COLO829 (cell line): ENCODE results near the gene PTX3.

Source experiments
- DNase-seq: peaks from one replicate; pipeline ENCODE4 v3.0.0; 2012; ENCODE audit warnings: low spot score

The PTX3 gene

DNA sequence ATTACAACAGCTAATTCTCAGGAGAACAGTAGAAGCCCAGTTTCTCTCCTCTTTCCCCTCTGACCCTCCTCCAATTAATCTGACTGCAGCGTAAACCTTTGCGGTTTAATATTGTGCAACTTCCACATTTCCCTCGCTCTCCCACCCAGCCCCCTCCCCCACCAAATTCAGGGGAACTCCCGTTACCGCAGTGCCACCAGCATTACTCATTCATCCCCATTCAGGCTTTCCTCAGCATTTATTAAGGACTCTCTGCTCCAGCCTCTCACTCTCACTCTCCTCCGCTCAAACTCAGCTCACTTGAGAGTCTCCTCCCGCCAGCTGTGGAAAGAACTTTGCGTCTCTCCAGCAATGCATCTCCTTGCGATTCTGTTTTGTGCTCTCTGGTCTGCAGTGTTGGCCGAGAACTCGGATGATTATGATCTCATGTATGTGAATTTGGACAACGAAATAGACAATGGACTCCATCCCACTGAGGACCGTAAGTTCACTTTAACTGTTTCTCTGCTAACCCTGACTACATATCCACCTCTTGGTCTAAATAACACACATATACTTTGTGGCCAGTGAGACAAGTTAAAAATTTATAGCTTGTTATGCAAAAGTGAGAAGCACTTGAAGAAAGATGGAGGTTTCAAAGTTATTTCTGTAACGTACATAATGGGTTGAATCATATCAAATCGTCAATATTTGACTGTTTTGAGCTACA is at the start of gene PTX3:
TSS of gene PTX3 (plus strand) at position 268 of the 709 bp plus-strand sequence. CDS start at position 352, 84 bp downstream.
- no peak for DNase-seq

- DNase-seq = peak; percentile 83
Observed at GRCh38 chr3:157387708-157388435, 48.8 kb upstream of the PTX3 start.

DNA sequence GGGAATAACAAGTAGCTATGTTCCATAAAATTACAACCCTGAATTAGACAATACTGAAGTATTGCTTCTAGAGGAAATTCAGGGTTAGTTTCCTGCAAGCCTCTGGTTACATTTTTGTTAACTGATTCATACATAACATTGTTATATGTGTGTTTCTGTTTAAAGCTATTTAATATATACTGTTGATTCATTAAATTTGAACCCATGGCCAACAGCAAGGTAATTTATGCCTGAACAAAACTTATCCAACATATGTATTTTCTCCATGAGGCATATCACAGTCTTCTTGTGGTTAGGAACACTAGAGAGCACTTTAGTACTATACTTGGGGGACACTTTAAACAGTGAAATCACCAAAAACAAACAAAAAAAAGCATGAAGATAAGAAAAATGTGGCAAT is 47.7 kb upstream of the PTX3 start:
- DNase-seq = no peak

DNA sequence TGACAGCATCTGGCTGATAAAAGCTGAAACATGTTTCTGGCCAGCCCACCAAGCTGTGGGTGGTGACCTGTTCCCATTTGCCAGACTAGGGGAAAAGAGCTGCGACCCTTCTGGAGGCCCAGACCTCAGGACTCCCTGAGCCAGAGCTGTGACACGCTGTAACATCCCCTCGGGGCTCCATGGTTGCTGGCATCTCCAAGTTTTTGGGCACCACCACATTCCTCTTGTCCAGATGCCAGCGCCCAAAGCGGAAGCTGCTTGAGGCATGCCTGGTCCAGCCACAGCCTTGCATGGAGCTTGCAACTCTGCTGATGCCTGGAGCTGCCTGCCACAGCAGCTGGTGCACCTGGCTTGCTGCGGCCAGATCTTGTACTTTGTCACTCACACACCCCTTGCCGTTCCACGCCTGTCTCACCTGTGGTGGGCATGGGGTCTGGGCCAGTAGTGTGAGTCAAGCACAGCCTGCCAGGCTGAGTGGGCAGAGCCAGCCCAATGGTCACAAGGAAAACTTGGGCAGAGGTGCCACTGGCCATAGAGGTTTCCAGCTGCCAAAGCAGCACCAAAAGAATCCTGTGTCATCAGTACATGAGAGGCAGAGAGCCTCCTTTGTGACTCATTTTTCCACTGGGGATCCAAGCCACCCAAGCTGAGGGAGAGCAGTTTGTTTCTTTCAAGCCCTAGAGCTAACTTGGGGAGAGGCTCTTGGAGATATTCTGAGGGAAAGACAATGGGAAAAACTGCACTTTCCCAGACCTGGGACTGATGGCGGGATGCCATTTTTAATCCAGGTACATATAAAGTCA is 45.7 kb upstream of the PTX3 start:
- DNase-seq = no peak

DNA sequence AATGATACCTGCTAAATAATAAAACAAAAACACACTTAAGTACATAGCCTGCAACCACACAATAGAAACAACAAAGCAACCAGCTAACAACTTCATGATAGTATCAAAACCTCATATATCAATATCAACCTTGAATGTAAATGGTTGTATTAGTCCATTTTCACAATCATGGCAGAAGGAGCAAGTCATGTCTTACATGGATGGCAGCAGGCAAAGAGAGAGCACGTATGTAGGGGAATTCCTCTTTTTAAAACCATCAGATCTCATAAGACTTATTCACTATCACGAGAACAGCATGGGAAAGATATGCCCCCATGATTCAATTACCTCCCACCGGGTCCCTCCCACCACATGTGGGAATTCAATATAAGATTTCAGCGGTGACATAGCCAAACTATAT is 44.5 kb upstream of the PTX3 start:
- no peak for DNase-seq

DNA sequence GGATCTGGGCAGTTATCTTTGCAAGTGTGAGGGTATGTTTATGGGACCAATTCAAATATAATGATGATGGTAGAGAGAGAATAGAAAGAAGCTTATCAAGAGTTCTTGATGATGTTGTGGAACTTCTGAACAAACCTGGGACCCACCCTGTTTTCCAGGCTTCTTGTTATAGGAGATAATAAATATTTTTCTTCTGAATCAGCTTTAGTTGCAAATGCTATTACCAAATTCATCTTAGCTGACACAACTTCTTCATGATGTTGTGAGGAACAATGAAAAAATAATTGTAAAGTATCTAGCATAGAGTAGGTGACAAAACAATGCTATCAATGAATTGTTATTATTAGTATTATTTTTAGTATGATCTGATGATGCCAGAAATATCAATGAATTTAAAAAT is 43.5 kb upstream of the PTX3 start:
- DNase-seq = no peak

DNA sequence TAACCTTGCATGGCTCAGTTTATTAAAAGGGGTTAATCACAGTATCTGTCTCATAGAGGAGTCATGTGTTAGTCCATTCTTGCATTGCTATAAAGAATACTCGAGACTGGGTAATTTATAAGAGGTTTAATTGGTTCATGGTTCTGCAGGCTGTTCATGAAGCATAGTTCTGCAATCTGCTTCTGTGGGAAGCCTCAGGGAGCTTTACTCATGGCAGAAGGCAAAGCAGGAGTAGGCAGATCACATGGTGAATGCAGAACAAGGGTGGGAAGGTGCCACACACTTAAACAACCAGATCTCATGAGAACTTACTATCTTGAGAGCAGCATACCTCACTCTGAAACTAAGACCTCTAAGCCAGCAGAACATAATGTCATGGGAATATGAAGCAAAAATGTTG is 42.2 kb upstream of the PTX3 start:
- no peak for DNase-seq

DNA sequence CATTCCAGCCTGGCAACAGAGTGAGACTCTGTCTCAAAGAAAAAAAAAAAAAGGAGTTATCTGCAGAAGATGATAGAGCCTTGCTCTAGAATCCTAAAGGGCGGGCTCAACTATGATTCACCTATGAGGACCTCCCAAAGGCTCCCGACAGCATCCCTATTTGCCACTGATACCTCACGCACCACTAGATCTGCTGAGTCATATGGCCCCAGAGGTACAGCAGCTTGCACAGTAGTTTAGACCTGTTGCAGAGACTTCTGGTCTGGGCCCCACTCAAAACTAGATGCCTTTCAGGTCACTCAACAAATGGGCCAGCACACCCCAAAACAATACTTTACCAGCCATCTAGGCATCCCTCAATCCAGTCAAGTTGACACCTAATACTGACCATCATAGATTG is 38.1 kb upstream of the PTX3 start:
- DNase-seq = no peak

DNA sequence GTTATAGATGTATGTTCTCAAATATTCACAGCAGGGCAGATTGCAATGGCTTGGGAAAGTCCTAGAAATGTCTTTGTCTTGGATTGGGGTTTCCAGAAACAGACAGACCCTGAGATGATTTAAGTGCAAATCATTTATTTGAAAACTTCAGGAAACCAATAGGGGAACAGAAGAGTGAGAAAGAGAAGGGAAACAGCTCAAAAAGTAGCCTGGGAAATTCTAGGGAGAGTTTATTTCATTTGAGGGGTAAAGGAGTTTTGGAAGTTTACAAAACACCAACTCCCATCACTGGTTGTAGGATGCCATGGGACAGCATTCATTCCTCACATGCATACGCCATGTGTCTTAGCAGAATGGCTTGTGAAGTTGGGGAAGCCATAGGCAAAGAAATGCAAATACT is 32.3 kb upstream of the PTX3 start:
- no peak for DNase-seq

- DNase-seq = no peak
Observed at GRCh38 chr3:157405457-157405856, 31.2 kb upstream of the PTX3 start.

- DNase-seq = no peak
Observed at GRCh38 chr3:157406394-157406793, 30.3 kb upstream of the PTX3 start.

GRCh38 chr3:157407769-157408168 is 28.9 kb upstream of the PTX3 start:
- DNase-seq = no peak

DNA sequence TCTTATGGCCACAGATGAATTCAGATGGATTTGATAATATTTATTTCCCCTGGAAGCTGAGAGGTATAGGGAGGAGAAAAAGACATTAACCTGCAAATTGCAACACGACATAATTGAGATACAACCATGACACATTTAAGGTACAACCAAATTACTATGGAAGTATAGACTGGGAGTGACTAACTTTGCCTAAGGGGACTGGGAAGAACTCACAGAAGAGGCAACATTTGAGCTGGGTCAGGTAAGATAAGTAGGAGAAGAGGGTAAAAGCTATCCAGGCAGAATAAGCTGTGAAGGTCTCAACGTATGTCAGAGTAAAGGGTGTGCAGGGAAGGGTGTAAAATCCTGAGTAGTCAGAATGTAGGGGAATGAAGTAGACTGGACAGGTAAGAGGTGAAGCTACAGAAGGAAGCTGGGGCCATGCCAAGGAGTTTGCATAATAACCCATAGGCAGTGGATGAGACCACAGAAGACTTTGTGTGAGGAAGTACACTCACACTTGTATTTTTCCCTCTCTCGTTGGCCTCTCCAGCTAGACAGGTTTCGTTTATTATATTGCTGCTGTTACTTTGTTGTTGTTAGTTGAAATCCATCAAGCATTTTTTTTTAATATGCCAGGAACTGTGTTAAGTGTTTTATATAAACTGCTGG is 28.0 kb upstream of the PTX3 start:
- no peak for DNase-seq

DNA sequence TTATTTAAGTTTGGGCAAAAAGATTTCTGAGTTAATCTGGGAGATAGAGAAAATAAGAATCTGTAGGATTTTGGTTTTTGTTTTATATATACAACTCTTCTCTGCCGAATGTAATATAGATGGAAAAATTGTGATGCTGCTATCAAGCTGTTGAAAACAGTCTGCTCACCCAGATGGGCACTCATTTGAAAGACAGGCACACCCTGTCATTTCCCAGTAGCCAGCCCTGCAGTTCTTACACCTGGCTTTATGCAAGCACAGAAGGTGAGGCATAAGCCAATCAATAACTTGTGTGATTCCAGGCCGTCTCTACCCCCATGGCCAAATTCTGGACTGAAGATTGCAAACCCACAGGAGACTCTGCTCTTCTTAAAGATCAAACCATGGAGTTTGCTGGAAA is 27.1 kb upstream of the PTX3 start:
- DNase-seq = no peak

- DNase-seq = no peak
Observed at GRCh38 chr3:157410945-157411344, 25.7 kb upstream of the PTX3 start.

GRCh38 chr3:157412323-157412855 is 24.3 kb upstream of the PTX3 start:
- DNase-seq = no peak

GRCh38 chr3:157414861-157415260 is 21.8 kb upstream of the PTX3 start:
- DNase-seq = no peak

GRCh38 chr3:157416347-157417087 is 20.1 kb upstream of the PTX3 start:
- DNase-seq = no peak

DNA sequence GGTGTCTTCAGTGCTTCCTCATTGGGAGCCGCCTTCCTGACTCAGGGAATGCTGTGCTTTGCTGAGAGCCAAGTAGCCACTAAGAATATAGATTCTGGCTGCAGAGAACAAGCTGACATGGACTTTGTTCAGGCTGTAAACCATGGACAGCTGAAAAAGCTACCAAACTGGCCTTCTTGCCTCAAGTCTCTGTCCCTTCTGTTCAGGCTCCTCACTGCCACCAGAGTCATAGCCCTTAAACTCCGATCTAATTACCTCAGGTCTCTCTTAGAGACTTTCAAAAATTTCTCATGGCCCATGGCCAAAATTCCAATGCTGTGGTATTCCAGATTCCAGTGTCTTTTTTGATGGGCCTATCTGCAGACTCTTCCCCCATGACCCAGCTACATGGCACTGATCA is 19.4 kb upstream of the PTX3 start:
- no peak for DNase-seq

DNA sequence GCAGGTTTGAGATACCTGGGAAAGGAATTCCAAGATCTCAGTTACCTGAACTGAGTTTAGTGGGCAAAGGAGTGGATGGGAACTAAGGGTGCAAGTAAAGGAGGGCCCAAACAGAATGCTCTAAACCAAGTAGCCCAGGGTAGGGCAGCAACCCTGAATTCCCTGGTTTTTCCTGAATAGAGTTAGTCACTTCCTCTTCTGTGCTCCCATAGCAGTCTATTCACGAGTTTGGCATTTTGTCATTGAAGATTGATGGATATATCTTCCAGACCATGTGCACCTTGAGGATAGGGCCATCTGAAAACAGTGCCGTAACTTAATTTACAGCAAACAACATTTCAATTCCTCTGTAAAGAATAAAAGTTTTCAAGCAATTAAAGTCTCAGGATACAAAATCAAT is 18.5 kb upstream of the PTX3 start:
- DNase-seq = no peak

DNA sequence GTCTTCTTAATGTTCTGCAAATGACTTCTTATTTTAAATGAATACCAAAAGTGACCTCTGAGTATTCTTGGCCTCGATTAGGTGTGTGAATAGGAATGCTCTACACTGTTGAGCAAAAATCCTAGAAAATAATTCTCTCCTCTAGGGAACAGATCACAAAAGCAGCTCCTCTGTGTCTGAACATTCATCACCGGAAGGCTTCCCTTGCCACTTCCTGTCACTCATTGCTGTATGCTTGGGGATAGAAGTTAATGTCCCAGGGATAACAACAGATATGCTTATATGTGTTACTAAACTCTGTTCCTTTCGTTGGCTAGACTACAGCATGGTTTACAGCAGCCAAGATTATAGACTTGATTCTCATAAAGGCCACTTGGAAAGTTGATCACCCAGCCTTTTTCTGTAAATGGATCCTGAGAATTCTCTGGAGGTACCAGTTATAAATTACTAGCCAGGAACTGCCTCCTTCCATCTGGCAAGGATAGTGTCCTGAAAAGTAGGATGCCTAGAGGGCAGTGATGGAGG is 16.0 kb upstream of the PTX3 start:
- DNase-seq = no peak
